Measurements from ENCODE around the gene CDH20. TPM values are rescaled to one million over a fixed set of nuclear protein-coding genes. Genes with fewer than 3 reads are reported as not detected.

Gene CDH20
- total RNA-seq, 2 donors from 2014 or later, result not detected

DNA sequence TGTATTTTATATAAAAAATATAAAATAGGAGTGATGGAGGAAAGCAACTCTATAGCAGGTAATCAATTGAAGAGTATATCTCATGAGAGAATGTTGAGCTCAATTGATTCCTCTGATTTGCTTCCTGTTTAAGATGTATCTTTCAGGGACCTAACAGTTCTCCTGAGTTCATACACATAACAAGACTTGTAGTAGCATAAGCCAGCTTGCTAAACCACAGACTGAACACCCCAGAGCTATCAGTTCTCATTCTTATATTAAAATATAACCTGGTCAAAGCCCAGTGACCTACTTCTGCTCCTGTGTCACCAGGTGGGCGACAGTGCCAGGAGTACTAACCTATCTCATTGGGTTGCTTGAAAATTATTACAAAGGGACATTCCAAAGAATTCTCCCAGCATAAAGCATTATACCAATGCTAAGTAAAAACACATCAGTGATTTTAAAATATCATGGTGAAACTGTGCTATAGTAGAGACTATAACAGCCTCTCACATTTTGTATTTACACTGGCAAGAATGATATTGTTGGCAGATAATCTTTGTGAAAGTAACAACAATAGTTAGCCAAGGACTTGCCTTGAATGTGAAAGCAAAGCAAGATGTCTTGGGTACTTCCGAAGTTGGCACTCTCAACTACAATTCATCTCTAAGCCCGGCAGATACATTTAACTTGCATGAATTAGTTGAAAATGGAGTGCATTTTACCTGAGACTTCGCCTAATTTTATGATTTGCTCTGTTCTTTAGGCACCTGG lies 40.8 kb upstream of the CDH20 start:
- intact Hi-C loops (cut with DNase I), result no loop called here
- no peaks in the 10 kb centered on the region for H3K9me3 ChIP-seq
- H3K4me3 ChIP-seq, result no peak overlapping the region
- no peaks in the 10 kb centered on the region for H3K27me3 ChIP-seq
- no peak for DNase-seq
- TF ChIP-seq, protein P1, sequence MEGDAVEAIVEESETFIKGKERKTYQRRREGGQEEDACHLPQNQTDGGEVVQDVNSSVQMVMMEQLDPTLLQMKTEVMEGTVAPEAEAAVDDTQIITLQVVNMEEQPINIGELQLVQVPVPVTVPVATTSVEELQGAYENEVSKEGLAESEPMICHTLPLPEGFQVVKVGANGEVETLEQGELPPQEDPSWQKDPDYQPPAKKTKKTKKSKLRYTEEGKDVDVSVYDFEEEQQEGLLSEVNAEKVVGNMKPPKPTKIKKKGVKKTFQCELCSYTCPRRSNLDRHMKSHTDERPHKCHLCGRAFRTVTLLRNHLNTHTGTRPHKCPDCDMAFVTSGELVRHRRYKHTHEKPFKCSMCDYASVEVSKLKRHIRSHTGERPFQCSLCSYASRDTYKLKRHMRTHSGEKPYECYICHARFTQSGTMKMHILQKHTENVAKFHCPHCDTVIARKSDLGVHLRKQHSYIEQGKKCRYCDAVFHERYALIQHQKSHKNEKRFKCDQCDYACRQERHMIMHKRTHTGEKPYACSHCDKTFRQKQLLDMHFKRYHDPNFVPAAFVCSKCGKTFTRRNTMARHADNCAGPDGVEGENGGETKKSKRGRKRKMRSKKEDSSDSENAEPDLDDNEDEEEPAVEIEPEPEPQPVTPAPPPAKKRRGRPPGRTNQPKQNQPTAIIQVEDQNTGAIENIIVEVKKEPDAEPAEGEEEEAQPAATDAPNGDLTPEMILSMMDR (IDR thresholded peaks at IDR 0.05), result no peak
- H3K36me3 ChIP-seq, result no peaks in the 10 kb centered on the region
- no peak overlapping the region for H3K9ac ChIP-seq (ENCODE audit: low read depth in 2 of 2, low read length in 2 of 2)
- H3K4me1 ChIP-seq, result no peaks in the 10 kb centered on the region
- H3K27ac ChIP-seq, result no peak overlapping the region

DNA sequence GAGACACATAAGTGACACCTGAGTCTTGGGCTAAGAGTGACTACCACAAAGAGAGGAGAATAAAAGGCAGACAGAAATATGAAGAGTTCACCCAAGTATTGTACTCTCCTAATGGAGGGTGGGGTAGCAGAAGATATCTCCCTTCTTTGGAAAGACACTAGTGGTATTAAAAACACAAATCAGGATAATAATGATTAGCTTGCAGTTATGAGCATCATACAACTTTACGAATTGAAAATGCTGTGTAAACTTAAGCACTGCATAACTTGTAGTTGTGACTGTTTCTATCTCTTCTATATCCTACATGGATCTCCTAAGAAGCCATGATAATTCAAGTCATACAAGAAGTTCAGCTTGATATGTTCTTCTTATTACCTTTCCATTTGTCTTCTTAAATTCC lies 38.1 kb upstream of the CDH20 start:
- TF ChIP-seq, protein P1 (IDR thresholded peaks at IDR 0.05), result no peak
- H3K4me1 ChIP-seq, result no peaks in the 10 kb centered on the region
- DNase-seq, result no peak
- intact Hi-C loops (cut with DNase I), result no loop called here
- no peaks in the 10 kb centered on the region for H3K27me3 ChIP-seq
- H3K27ac ChIP-seq, result no peak overlapping the region
- no peak overlapping the region for H3K4me3 ChIP-seq
- H3K9ac ChIP-seq (ENCODE audit: low read depth in 2 of 2, low read length in 2 of 2), result no peak overlapping the region
- no peaks in the 10 kb centered on the region for H3K36me3 ChIP-seq
- H3K9me3 ChIP-seq, result no peaks in the 10 kb centered on the region

DNA sequence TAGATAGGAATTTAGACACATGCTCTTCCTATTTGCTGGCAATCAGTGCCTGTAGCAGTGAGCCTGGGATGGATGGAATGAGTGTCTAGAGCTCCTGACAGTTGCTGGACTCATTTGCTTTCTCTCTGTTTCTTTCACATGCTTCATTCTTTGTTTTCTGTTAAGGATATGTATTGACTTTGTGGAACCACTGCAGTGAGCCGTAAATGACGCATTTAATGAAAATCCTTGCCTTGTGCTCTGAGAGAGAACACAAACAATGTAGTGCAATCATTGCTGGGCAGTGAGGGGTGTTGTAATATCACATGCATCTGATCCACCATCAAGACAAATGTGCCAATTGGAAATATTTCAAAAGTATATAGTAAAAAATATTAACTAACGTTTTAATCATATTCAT lies 25.2 kb upstream of the CDH20 start:
- intact Hi-C loops (cut with DNase I), result no loop called here
- TF ChIP-seq, protein P1 (IDR thresholded peaks at IDR 0.05), result no peak
- Histone ChIP-seq H3K4me3 (no peak overlapping the region), H3K9me3 (no peaks in the 10 kb centered on the region), H3K9ac (ENCODE audit: low read depth in 2 of 2, low read length in 2 of 2) (no peak overlapping the region), H3K4me1 (no peaks in the 10 kb centered on the region), H3K27me3 (no peaks in the 10 kb centered on the region), H3K36me3 (no peaks in the 10 kb centered on the region), H3K27ac (no peak overlapping the region)
- no peak for DNase-seq

DNA sequence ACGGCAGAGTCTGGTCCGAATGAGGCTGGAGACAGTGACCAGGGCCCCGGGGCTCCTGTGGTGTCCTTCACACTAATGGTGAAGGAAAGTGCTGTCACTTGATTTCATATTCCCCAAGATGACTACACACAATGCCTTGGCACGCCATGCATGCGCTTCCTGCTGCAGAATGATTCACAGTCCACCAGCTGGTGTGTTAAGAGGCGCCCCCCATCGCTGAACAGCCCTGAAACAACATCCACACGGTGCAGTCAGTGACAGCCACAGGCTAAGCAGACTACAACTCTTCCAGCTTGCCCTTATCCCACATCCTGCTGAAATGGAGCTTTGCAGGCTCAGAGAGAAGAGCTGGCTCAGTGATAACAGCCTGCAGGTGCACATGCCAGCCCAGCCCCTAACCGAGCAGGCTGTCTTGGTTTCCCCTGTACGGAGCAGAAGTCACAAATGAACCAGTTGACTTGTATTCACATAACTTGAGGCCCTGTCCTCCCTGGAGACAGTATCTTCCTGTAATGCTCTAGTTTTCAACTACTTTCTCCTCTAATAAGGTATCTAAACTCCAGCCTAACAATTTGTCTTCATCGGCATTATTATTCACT lies 24.3 kb upstream of the CDH20 start:
- intact Hi-C loops (cut with DNase I), result no loop called here
- no peak for DNase-seq
- H3K27me3 ChIP-seq, result no peaks in the 10 kb centered on the region
- H3K4me1 ChIP-seq, result no peaks in the 10 kb centered on the region
- H3K36me3 ChIP-seq, result no peaks in the 10 kb centered on the region
- H3K9ac ChIP-seq (ENCODE audit: low read depth in 2 of 2, low read length in 2 of 2), result no peak overlapping the region
- no peaks in the 10 kb centered on the region for H3K9me3 ChIP-seq
- TF ChIP-seq, protein P1 (IDR thresholded peaks at IDR 0.05), result no peak
- no peak overlapping the region for H3K4me3 ChIP-seq
- no peak overlapping the region for H3K27ac ChIP-seq

DNA sequence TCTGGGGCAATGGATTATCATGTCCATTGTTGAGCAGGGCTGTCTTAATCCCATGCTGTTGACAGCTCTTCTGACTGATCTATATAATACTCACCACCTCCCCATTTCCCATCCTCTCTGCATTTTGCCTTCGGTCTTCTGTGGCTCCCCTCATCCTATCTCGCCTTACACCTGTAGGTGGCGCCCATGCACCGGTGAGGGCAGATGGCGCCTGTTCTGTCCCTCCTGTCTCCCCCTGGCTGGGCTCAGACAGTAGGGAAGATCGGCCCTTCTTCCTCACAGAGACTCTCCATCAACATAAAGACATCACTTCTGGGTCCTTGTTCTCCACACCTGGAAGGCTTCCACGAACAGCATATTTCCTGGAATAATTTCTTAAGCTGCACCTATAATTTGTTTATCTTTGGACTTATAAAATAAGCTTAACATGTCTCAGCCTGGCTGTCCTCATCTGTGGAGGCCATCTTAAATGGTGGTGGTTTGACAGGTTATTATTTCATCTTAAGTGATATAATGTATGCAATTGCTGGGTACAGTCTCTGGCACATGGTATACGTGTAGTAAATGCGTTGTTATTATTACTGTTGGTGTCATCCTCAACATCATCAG lies 10.9 kb upstream of the CDH20 start:
- no peaks in the 10 kb centered on the region for H3K4me1 ChIP-seq
- H3K27me3 ChIP-seq, result no peaks in the 10 kb centered on the region
- H3K27ac ChIP-seq, result no peak overlapping the region
- no peak overlapping the region for H3K4me3 ChIP-seq
- TF ChIP-seq, protein P1 (IDR thresholded peaks at IDR 0.05), result peak; percentile 69
- no peak overlapping the region for H3K9ac ChIP-seq (ENCODE audit: low read depth in 2 of 2, low read length in 2 of 2)
- intact Hi-C loops (cut with DNase I), result loop anchor here (2.0 kb wide), 1 partner anchor 180 kb away; no protein-coding TSS in a partner anchor
- DNase-seq, result peak; percentile 57
- H3K36me3 ChIP-seq, result no peaks in the 10 kb centered on the region
- H3K9me3 ChIP-seq, result no peaks in the 10 kb centered on the region

All from colonic mucosa (tissue), 4 donors.